HCT116 (cell line): ENCODE measurements around the gene CHRM3.

Experiments
- POLR2A ChIP-seq: IDR thresholded peaks from 2 replicates; pipeline ENCODE4 v1.7.0; 2011; ENCODE audit warnings: borderline replicate concordance; ENCODE audit not compliant: insufficient read depth, insufficient read length; ENCODE audit errors: extremely low read depth
- SIN3A ChIP-seq: IDR thresholded peaks from 2 replicates; pipeline ENCODE4 v1.6.1; 2012; ENCODE audit warnings: low read depth
- SP1 ChIP-seq: IDR thresholded peaks from 2 replicates; pipeline ENCODE4 v1.6.1; 2012; ENCODE audit warnings: low read depth
- TF ChIP-seq, protein P1 (sequence below), 3 experiments: fragments of 200-600 bp in 1 of 3; sonication (generic) in 1 of 3; IDR thresholded peaks in 2 of 3; conservative IDR thresholded peaks in 1 of 3; 2 replicates each; pipeline ENCODE4 v1.5.1; 2012 to 2017; ENCODE audit warnings: low read depth in 2 of 3, low read length in 2 of 3, antibody characterized with exemption in 1 of 3, borderline replicate concordance in 1 of 3, control low read depth in 1 of 3, mild to moderate bottlenecking in 1 of 3, mixed read lengths in 1 of 3, mixed run types in 1 of 3, moderate library complexity in 1 of 3; ENCODE audit not compliant: insufficient read depth in 1 of 3
- TF ChIP-seq, protein P2 (sequence below): IDR thresholded peaks from 2 replicates; pipeline ENCODE4 v1.6.1; 2011; ENCODE audit warnings: mild to moderate bottlenecking, low read length, moderate library complexity; ENCODE audit not compliant: insufficient replicate concordance; ENCODE audit errors: extremely low read depth

DNA sequence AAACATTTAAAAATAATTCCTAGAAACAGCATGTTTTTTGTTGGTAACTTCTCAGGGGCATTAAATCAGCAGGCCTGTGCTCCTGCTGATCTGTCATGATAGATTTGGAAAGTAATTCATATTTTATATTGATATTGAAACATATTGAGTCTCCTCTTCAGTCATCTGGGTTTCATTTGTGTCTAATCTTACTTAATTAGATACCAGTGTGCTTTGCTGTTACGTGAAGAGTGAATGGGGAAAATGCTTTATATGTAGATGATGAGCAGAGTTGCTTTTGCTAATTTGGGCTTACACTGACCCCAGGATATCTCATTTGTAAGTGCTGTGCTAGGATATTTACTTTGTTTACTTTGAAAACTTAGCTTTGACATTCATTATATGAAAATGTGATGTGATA lies 45.9 kb downstream of the CHRM3 start:
- TF ChIP-seq, protein P1, sequence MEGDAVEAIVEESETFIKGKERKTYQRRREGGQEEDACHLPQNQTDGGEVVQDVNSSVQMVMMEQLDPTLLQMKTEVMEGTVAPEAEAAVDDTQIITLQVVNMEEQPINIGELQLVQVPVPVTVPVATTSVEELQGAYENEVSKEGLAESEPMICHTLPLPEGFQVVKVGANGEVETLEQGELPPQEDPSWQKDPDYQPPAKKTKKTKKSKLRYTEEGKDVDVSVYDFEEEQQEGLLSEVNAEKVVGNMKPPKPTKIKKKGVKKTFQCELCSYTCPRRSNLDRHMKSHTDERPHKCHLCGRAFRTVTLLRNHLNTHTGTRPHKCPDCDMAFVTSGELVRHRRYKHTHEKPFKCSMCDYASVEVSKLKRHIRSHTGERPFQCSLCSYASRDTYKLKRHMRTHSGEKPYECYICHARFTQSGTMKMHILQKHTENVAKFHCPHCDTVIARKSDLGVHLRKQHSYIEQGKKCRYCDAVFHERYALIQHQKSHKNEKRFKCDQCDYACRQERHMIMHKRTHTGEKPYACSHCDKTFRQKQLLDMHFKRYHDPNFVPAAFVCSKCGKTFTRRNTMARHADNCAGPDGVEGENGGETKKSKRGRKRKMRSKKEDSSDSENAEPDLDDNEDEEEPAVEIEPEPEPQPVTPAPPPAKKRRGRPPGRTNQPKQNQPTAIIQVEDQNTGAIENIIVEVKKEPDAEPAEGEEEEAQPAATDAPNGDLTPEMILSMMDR (IDR thresholded peaks at IDR 0.05 in 2 of 3, conservative IDR thresholded peaks at IDR 0.05 in 1 of 3; ENCODE audit: borderline replicate concordance in 1 of 3, insufficient read depth in 1 of 3, low read depth in 2 of 3, low read length in 2 of 3): no peak
- TF ChIP-seq SP1: no peak
- no peak for TF ChIP-seq POLR2A
- TF ChIP-seq, protein P2, sequence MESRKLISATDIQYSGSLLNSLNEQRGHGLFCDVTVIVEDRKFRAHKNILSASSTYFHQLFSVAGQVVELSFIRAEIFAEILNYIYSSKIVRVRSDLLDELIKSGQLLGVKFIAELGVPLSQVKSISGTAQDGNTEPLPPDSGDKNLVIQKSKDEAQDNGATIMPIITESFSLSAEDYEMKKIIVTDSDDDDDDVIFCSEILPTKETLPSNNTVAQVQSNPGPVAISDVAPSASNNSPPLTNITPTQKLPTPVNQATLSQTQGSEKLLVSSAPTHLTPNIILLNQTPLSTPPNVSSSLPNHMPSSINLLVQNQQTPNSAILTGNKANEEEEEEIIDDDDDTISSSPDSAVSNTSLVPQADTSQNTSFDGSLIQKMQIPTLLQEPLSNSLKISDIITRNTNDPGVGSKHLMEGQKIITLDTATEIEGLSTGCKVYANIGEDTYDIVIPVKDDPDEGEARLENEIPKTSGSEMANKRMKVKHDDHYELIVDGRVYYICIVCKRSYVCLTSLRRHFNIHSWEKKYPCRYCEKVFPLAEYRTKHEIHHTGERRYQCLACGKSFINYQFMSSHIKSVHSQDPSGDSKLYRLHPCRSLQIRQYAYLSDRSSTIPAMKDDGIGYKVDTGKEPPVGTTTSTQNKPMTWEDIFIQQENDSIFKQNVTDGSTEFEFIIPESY: no peak
- no peak for TF ChIP-seq SIN3A
